ENCODE results near the gene COL9A2. TPM values are rescaled to one million over a fixed set of nuclear protein-coding genes. Genes with fewer than 3 reads are reported as not detected.

Gene COL9A2
- total RNA-seq, 2 donors from 2014 or later, result 2.3 to 59.1 TPM

DNA sequence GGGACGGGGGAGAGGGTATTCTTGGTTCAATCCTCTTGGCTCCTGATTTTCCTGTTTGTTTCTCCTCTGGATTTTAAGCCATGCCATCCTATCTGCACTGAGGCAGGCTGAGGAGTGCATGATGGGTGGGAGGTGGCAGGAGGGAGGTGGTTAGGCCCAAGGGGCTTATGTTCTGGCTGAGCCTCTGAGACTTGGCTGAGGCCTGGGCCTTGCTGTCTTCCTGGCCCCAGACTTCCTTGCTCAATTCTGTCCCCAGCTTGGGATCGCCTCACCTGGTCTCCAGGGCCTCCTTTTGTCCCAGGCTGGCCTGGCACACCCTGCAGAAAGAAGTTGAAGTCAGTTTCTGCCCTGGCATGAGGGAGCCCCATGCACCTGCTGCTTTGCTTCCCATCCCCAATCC, 11.2 kb downstream of the COL9A2 start:
- Histone ChIP-seq H3K27me3 (no peaks in the 10 kb centered on the region), H3K4me1 (no peaks in the 10 kb centered on the region), H3K4me3 (no peak overlapping the region), H3K27ac (no peak overlapping the region), H3K36me3 (replicated peaks in 1 of 2; ENCODE audit: insufficient read depth in 1 of 2, low read depth in 2 of 2) (no peaks in the 10 kb centered on the region), H3K9me3 (no peaks in the 10 kb centered on the region)
- WGBS, 2 donors, result 78 to 88% methylated on average over 1 to 2 of the region's 2 CpGs
- TF ChIP-seq POLR2A (IDR thresholded peaks at IDR 0.05), result no peak
- no peak for TF ChIP-seq CTCF (IDR thresholded peaks at IDR 0.05)
- DNase-seq (no peak), ATAC-seq (no peak)
- intact Hi-C loops (cut with DNase I), result no loop called here

DNA sequence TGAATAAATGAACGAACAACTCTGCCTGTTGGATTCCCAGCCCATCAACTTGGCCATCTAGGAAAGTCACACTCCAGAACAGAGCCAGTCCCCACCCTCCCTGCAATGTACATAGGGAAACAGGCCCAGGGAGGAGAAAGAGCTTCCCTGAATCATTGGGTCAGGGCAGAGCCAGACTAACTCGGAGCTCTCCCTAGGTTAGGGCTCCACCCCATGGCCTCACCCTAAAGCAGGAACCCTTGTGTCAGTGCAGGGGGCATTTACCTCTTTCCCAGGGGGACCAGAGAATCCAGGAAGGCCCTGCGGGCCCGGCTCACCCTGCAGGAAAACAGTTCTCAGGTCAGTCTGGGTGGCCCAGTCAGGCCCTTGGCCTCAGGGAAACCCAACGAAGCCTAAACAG, 11.6 kb downstream of the COL9A2 start:
- TF ChIP-seq CTCF (IDR thresholded peaks at IDR 0.05) (peak in 1 of 7 experiments; percentile 24), POLR2A (IDR thresholded peaks at IDR 0.05) (no peak)
- Histone ChIP-seq H3K9me3 (no peaks in the 10 kb centered on the region), H3K4me3 (no peak overlapping the region), H3K27me3 (no peaks in the 10 kb centered on the region), H3K27ac (no peak overlapping the region), H3K36me3 (replicated peaks in 1 of 2; ENCODE audit: insufficient read depth in 1 of 2, low read depth in 2 of 2) (no peaks in the 10 kb centered on the region), H3K4me1 (no peaks in the 10 kb centered on the region)
- ATAC-seq, result no peak
- no peak for DNase-seq
- intact Hi-C loops (cut with DNase I), result no loop called here
- WGBS, 2 donors, result 69 to 78% methylated on average over 5 of the region's 5 CpGs

DNA sequence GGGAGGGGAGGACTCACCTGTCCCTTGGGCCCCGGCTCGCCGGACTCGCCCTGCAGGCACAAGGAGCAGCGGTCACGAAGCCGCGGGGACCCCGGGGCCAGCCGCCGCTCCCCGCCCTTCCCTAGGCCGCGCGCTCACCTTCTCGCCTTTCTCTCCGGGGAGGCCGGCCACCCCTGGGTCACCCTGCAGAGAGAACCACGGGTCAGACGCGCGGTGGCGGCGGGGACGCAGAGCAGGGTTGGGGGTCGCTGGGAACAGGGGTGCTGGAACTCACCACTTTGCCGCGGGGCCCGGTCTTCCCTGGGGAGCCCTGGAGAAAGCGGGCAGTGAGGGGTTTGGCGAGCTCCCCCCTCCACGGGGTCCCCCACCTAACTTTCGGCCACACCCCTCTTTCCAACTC, 13.3 kb downstream of the COL9A2 start:
- Histone ChIP-seq H3K9me3 (no peaks in the 10 kb centered on the region), H3K4me1 (no peaks in the 10 kb centered on the region), H3K27ac (no peak overlapping the region), H3K27me3 (no peaks in the 10 kb centered on the region), H3K36me3 (replicated peaks in 1 of 2; ENCODE audit: insufficient read depth in 1 of 2, low read depth in 2 of 2) (no peaks in the 10 kb centered on the region), H3K4me3 (no peak overlapping the region)
- intact Hi-C loops (cut with DNase I), result no loop called here
- WGBS, 2 donors, result 54 to 72% methylated on average over 22 to 25 of the region's 33 CpGs
- no peak for DNase-seq
- ATAC-seq, result no peak
- no peak for TF ChIP-seq POLR2A (IDR thresholded peaks at IDR 0.05)
- TF ChIP-seq CTCF (IDR thresholded peaks at IDR 0.05), result no peak

- WGBS, 2 donors, result 40 to 74% methylated on average over 1 to 20 of the region's 38 CpGs
- H3K27me3 ChIP-seq, result no peaks in the 10 kb centered on the region
- intact Hi-C loops (cut with DNase I), result no loop called here
- no peak for DNase-seq
- H3K4me1 ChIP-seq, result no peaks in the 10 kb centered on the region
- H3K27ac ChIP-seq, result no peak overlapping the region
- no peaks in the 10 kb centered on the region for H3K36me3 ChIP-seq (replicated peaks in 1 of 2; ENCODE audit: insufficient read depth in 1 of 2, low read depth in 2 of 2)
- no peak overlapping the region for H3K4me3 ChIP-seq
- no peak for TF ChIP-seq CTCF (IDR thresholded peaks at IDR 0.05)
- no peak for TF ChIP-seq POLR2A (IDR thresholded peaks at IDR 0.05)
- ATAC-seq, result no peak
- no peaks in the 10 kb centered on the region for H3K9me3 ChIP-seq
Measured at GRCh38 chr1:40303051-40303771, 13.9 kb downstream of the COL9A2 start.

GRCh38 chr1:40302475-40302874, 14.6 kb downstream of the COL9A2 start:
- Histone ChIP-seq H3K36me3 (replicated peaks in 1 of 2; ENCODE audit: insufficient read depth in 1 of 2, low read depth in 2 of 2) (no peaks in the 10 kb centered on the region), H3K27me3 (no peaks in the 10 kb centered on the region), H3K4me3 (no peak overlapping the region), H3K27ac (no peak overlapping the region), H3K4me1 (no peaks in the 10 kb centered on the region), H3K9me3 (no peaks in the 10 kb centered on the region)
- TF ChIP-seq POLR2A (IDR thresholded peaks at IDR 0.05) (no peak), CTCF (IDR thresholded peaks at IDR 0.05) (no peak)
- DNase-seq, result no peak
- 81 to 84% methylated on average over 11 of the region's 13 CpGs for WGBS, 2 donors
- no peak for ATAC-seq
- intact Hi-C loops (cut with DNase I), result no loop called here

Data from body of pancreas (tissue), 4 donors.